ENCODE results near the gene ZDHHC11B.

The ZDHHC11B gene

DNA sequence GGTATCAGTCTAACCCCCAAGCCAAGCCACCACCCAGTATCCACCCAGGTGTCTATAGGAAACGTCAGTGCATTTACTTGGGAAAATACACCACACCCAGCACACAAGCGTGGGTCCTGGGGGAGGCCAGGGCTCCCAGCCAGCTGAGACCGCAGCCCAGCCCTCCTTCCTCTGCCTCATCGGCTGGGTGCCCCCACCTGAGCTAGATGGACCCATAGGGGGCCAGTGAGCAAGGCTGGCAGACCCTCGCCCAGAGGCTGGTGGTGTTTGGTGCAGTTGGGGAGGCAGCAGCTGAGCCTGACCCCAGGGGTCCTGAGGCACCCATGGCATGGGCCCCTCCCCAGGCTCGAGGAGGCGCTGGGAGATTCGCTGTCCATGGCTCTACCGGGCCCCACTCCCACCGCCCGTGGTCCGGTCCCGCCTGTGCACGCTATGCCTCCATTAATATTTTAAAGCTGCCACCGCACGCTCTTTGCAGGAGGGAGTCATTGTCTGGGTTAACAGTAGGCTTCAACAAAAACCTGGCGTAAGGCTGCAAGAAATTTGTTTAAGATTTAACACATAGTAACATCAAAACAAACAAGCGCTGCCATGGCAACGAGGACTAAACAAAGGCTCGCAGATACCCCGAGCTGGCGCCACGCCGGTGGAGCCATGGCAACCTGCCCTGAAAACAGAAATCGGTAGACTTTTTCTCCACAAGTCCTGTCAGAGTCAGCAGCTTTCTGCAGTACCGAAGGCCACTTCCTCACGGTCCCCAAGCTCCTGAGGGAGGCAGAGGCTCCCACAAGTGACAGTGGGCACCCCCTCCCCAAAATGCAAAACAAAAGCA, 112.0 kb downstream of the ZDHHC11B start:
- TF ChIP-seq EZH2phosphoT487 (IDR thresholded peaks at IDR 0.05; ENCODE audit: borderline replicate concordance) = no peak
- TF ChIP-seq, protein P1, sequence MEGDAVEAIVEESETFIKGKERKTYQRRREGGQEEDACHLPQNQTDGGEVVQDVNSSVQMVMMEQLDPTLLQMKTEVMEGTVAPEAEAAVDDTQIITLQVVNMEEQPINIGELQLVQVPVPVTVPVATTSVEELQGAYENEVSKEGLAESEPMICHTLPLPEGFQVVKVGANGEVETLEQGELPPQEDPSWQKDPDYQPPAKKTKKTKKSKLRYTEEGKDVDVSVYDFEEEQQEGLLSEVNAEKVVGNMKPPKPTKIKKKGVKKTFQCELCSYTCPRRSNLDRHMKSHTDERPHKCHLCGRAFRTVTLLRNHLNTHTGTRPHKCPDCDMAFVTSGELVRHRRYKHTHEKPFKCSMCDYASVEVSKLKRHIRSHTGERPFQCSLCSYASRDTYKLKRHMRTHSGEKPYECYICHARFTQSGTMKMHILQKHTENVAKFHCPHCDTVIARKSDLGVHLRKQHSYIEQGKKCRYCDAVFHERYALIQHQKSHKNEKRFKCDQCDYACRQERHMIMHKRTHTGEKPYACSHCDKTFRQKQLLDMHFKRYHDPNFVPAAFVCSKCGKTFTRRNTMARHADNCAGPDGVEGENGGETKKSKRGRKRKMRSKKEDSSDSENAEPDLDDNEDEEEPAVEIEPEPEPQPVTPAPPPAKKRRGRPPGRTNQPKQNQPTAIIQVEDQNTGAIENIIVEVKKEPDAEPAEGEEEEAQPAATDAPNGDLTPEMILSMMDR (conservative IDR thresholded peaks at IDR 0.05; ENCODE audit: low read length) = no peak
- peaks cover 4% of the 10 kb centered on the region; the same call in 1 of the 2 replicates for H3K36me3 ChIP-seq (ENCODE audit: insufficient read depth, low read length)
- no peak overlapping the region for H3K9ac ChIP-seq (ENCODE audit: low read depth, low read length, poor library complexity, severe bottlenecking)
- no peak overlapping the region for H3K4me2 ChIP-seq (ENCODE audit: low read depth, low read length, poor library complexity, severe bottlenecking)
- H3K9me3 ChIP-seq (ENCODE audit: insufficient read depth, low read depth, low read length) = no peaks in the 10 kb centered on the region
- no peaks in the 10 kb centered on the region for H3K27me3 ChIP-seq (ENCODE audit: insufficient read depth, low read length, poor library complexity, severe bottlenecking)
- peaks cover under 1% of the 10 kb centered on the region; the same call in 1 of the 2 replicates for H3F3A ChIP-seq (ENCODE audit: low read depth)
- H3K4me3 ChIP-seq (ENCODE audit: low read length, poor library complexity, severe bottlenecking) = no peak overlapping the region
- H3K4me1 ChIP-seq (ENCODE audit: insufficient read depth, low read length, poor library complexity, severe bottlenecking) = no peaks in the 10 kb centered on the region
- H2AFZ ChIP-seq (ENCODE audit: low read length) = no peak overlapping the region
- H3K79me2 ChIP-seq (ENCODE audit: insufficient read depth, low read length) = no peaks in the 10 kb centered on the region
- H4K20me1 ChIP-seq (ENCODE audit: insufficient read depth, low read length, poor library complexity, severe bottlenecking) = no peaks in the 10 kb centered on the region
- H3K9me2 ChIP-seq (replicated peaks; ENCODE audit: low read depth, low read length) = no peaks in the 10 kb centered on the region

DNA sequence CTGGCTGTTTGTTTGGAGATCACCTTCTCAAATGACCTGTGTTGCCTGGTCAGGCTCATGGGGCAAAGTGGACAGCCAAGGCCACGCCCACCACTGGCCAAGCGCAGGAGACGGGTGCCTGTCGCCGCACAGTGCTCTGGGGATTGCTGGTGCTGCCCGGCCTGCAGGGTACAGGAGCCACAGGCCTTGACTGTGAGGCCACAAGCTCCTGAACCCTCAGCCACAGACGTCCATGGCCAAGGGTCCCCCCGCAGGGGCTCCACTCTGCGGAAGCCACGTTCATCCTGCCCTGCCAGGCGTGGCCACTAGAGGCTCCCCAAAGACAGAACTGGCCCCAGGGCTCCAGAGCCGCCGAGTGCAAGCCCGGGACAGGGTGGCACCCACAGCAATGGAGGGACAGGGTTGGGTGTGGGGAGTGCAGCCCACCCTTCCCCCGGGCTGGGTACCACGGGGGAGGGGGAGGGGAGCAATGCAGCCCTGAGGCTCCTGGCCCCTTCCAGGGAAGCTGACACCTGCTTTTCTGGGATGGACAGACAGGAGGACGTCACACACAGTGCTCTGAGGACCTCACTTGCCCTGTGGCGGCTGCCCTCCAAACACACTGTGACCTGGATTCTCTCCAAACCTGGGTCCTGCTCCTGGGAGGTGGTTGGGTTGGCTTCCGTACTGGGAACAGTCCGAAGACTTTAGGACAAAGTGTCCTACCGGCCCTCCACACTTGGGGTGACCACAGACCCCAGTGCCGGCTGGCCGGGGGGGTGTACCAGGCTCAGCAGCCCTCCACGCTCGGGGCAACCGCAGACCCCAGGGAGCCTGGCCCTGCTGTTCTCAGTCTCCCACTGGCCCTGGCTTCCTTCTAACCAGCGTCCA, 112.8 kb downstream of the ZDHHC11B start:
- Histone ChIP-seq H3K4me1 (ENCODE audit: insufficient read depth, low read length, poor library complexity, severe bottlenecking) (no peaks in the 10 kb centered on the region), H3F3A (ENCODE audit: low read depth) (peaks cover 4% of the 10 kb centered on the region; the same call in 1 of the 2 replicates), H2AFZ (ENCODE audit: low read length) (no peak overlapping the region), H3K79me2 (ENCODE audit: insufficient read depth, low read length) (no peaks in the 10 kb centered on the region), H4K20me1 (ENCODE audit: insufficient read depth, low read length, poor library complexity, severe bottlenecking) (no peaks in the 10 kb centered on the region), H3K9ac (ENCODE audit: low read depth, low read length, poor library complexity, severe bottlenecking) (no peak overlapping the region), H3K9me2 (replicated peaks; ENCODE audit: low read depth, low read length) (no peaks in the 10 kb centered on the region), H3K9me3 (ENCODE audit: insufficient read depth, low read depth, low read length) (no peaks in the 10 kb centered on the region), H3K36me3 (ENCODE audit: insufficient read depth, low read length) (peaks cover 13% of the 10 kb centered on the region; the same call in 1 of the 2 replicates), H3K27me3 (ENCODE audit: insufficient read depth, low read length, poor library complexity, severe bottlenecking) (no peaks in the 10 kb centered on the region), H3K4me3 (ENCODE audit: low read length, poor library complexity, severe bottlenecking) (no peak overlapping the region), H3K4me2 (ENCODE audit: low read depth, low read length, poor library complexity, severe bottlenecking) (no peak overlapping the region)
- TF ChIP-seq, protein P1 (conservative IDR thresholded peaks at IDR 0.05; ENCODE audit: low read length) = peak; percentile 89
- no peak for TF ChIP-seq EZH2phosphoT487 (IDR thresholded peaks at IDR 0.05; ENCODE audit: borderline replicate concordance)

GRCh38 chr5:670396-671270, 113.9 kb downstream of the ZDHHC11B start:
- no peaks in the 10 kb centered on the region for H3K4me1 ChIP-seq (ENCODE audit: insufficient read depth, low read length, poor library complexity, severe bottlenecking)
- H3K27me3 ChIP-seq (ENCODE audit: insufficient read depth, low read length, poor library complexity, severe bottlenecking) = no peaks in the 10 kb centered on the region
- H4K20me1 ChIP-seq (ENCODE audit: insufficient read depth, low read length, poor library complexity, severe bottlenecking) = no peaks in the 10 kb centered on the region
- H3K79me2 ChIP-seq (ENCODE audit: insufficient read depth, low read length) = no peaks in the 10 kb centered on the region
- no peaks in the 10 kb centered on the region for H3K9me2 ChIP-seq (replicated peaks; ENCODE audit: low read depth, low read length)
- H3K4me2 ChIP-seq (ENCODE audit: low read depth, low read length, poor library complexity, severe bottlenecking) = no peak overlapping the region
- H3F3A ChIP-seq (ENCODE audit: low read depth) = peaks cover 4% of the 10 kb centered on the region; the same call in 1 of the 2 replicates
- H3K4me3 ChIP-seq (ENCODE audit: low read length, poor library complexity, severe bottlenecking) = no peak overlapping the region
- H3K9ac ChIP-seq (ENCODE audit: low read depth, low read length, poor library complexity, severe bottlenecking) = no peak overlapping the region
- H3K36me3 ChIP-seq (ENCODE audit: insufficient read depth, low read length) = peaks cover 19% of the 10 kb centered on the region; the same call in 1 of the 2 replicates
- no peak overlapping the region for H2AFZ ChIP-seq (ENCODE audit: low read length)
- TF ChIP-seq, protein P1 (conservative IDR thresholded peaks at IDR 0.05; ENCODE audit: low read length) = no peak
- no peak for TF ChIP-seq EZH2phosphoT487 (IDR thresholded peaks at IDR 0.05; ENCODE audit: borderline replicate concordance)
- no peaks in the 10 kb centered on the region for H3K9me3 ChIP-seq (ENCODE audit: insufficient read depth, low read depth, low read length)

Measured in Loucy (cell line).